Prostate gland (tissue), 2 donors: Measurements from ENCODE around the gene OR2S2. TPM values are rescaled to one million over a fixed set of nuclear protein-coding genes. Genes with fewer than 3 reads are reported as not detected.
A peak's percentile ranks its signal among the peaks of the same experiment; 100 is the strongest.

Experiments
- DNase-seq: peaks from one replicate; pipeline ENCODE4 v3.0.0-alpha.2; 2019; ENCODE audit warnings: low spot score
- H3K27ac ChIP-seq, 2 donors: fragments of 200-600 bp; sonication (generic); 2 replicates each; pipeline ENCODE4 v1.5.1; 2017 to 2019
- H3K27me3 ChIP-seq: fragments of 200-600 bp; sonication (generic); replicated peaks from 2 replicates; pipeline ENCODE4 v1.5.1; 2019; ENCODE audit not compliant: insufficient read depth
- H3K36me3 ChIP-seq, 2 donors: fragments of 200-600 bp; sonication (generic); 1 replicate in 1 of 2; 2 replicates in 1 of 2; pipeline versions ENCODE4 v1.5.1 to v1.8.1; 2017 to 2019
- H3K4me1 ChIP-seq: fragments of 200-600 bp; sonication (generic); replicated peaks from 2 replicates; pipeline ENCODE4 v1.5.1; 2019
- H3K4me3 ChIP-seq, 2 donors: fragments of 200-600 bp; sonication (generic); 2 replicates each; pipeline ENCODE4 v1.5.1; 2017 to 2019
- H3K9me3 ChIP-seq: fragments of 200-600 bp; sonication (generic); 2 replicates; pipeline ENCODE4 v1.5.1; 2017
- POLR2A ChIP-seq: fragments of 450-650 bp; IDR thresholded peaks from one replicate; pipeline ENCODE4 v1.6.1; 2016; ENCODE audit warnings: antibody characterized with exemption, mild to moderate bottlenecking
- POLR2AphosphoS5 ChIP-seq: sonication (generic); formaldehyde crosslinking; IDR thresholded peaks from one replicate; pipeline ENCODE4 v1.6.1; 2017; ENCODE audit warnings: antibody characterized with exemption
- WGBS: methylation state at CpG from one replicate; pipeline ENCODE4 v1.1.5; 2018; 5-methylcytosine and 5-hydroxymethylcytosine counted together
- intact Hi-C: fragments of 100-400 bp; cut with DNase I; formaldehyde crosslinking; loops from one replicate; pipeline ENCODE4 v1.14.2; 2022
- total RNA-seq, 2 donors: library from RNA; depleted of rRNA; stranded (reverse); fragments of >200 nt; gene quantifications; one replicate each; pipeline ENCODE4 v1.1.0, GENCODE V29; 2016
- TF ChIP-seq, protein P1 (sequence below), 4 experiments: fragments of 200-600 bp in 2 of 4; fragments of 450-650 bp in 2 of 4; sonication (generic) in 2 of 4; IDR thresholded peaks; 1 replicate in 3 of 4; 2 replicates in 1 of 4; pipeline ENCODE4 v1.5.1; 2016 to 2019; ENCODE audit warnings: antibody characterized with exemption in 4 of 4, mild to moderate bottlenecking in 2 of 4, moderate library complexity in 2 of 4

OR2S2 gene
- total RNA-seq, 2 donors from 2014 or later, result not detected

DNA sequence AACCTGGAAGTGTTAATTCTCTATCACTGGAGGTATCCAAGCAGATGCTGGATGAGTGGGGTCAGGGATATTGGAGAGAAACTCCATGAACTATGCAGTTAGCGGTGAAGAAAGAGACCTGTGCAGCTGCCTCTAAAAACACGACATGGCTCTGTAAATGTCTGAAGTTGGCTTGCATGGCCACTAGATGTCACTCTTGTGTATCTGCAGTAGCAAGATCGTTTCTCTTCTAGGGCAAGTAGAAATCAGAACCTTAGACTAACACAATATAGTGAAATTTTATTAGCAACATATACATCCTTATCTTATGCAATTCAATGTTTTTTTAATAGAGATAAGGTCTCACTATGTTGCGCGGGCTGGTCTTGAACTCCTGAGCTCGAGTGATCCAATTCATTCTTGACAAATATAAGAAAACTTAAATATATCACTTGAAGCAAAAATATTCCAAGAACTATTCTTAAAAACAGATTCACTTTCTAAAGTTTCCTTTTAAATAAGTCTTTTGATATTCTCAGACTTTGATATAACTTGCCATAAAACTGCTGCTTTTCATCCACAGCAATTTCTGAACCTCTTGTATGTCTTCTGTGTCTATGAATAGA lies 2.9 kb downstream of the OR2S2 start:
- WGBS, result 5% methylated on average over 6 of the region's 6 CpGs
- Histone ChIP-seq H3K27me3 (no peaks in the 10 kb centered on the region), H3K4me3 (no peak overlapping the region), H3K4me1 (no peaks in the 10 kb centered on the region), H3K36me3 (no peaks in the 10 kb centered on the region), H3K9me3 (no peaks in the 10 kb centered on the region), H3K27ac (no peak overlapping the region)
- peak; percentile 60 for DNase-seq
- TF ChIP-seq POLR2AphosphoS5 (peak; percentile 17), POLR2A (no peak)
- TF ChIP-seq, protein P1, sequence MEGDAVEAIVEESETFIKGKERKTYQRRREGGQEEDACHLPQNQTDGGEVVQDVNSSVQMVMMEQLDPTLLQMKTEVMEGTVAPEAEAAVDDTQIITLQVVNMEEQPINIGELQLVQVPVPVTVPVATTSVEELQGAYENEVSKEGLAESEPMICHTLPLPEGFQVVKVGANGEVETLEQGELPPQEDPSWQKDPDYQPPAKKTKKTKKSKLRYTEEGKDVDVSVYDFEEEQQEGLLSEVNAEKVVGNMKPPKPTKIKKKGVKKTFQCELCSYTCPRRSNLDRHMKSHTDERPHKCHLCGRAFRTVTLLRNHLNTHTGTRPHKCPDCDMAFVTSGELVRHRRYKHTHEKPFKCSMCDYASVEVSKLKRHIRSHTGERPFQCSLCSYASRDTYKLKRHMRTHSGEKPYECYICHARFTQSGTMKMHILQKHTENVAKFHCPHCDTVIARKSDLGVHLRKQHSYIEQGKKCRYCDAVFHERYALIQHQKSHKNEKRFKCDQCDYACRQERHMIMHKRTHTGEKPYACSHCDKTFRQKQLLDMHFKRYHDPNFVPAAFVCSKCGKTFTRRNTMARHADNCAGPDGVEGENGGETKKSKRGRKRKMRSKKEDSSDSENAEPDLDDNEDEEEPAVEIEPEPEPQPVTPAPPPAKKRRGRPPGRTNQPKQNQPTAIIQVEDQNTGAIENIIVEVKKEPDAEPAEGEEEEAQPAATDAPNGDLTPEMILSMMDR (IDR thresholded peaks at IDR 0.05), result peak in 3 of 4 experiments; percentile 76 to 84 (median 80)
- intact Hi-C loops, result loop anchor here (5.0 kb wide), 1 partner anchor 67 kb away; no protein-coding TSS in a partner anchor

DNA sequence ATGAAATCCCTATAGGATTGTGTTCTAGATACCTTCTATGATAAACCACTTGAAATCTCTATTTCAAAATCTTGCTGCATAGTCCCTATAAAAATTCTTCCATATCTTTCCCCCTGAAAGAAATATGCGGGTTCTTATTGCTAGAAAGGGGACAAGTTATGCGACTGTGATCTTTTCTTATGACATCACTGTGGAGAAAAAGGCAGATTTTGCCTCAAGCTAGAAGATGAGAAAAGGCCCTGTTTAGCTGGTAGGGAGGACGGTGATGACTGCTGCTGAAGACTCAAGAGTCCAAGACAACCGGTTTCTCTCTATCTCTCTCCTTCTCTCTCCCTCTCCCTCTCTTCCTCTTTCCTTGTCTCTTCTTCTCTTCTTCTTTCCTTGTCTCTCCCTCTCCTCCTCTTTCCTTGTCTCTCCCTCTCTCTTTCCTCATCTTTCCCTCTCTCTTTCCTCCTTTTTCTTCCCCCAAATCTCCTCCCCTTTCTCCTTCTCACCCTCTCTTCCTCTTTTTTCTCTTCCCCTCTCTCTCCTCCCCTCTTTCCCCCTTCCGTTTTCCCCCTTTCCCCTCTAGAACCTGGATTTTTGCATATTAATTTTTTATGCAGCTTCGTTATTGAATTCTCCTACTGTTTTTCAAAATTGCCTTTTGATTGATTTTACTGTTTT lies 5.3 kb downstream of the OR2S2 start:
- H3K27ac ChIP-seq, result no peak overlapping the region
- intact Hi-C loops, result no loop called here
- no peaks in the 10 kb centered on the region for H3K36me3 ChIP-seq
- DNase-seq, result no peak
- no peaks in the 10 kb centered on the region for H3K27me3 ChIP-seq
- TF ChIP-seq POLR2A (no peak), POLR2AphosphoS5 (no peak)
- TF ChIP-seq, protein P1 (IDR thresholded peaks at IDR 0.05), result no peak
- H3K9me3 ChIP-seq, result no peaks in the 10 kb centered on the region
- WGBS, result 71% methylated on average over 6 of the region's 6 CpGs
- H3K4me3 ChIP-seq, result no peak overlapping the region
- no peaks in the 10 kb centered on the region for H3K4me1 ChIP-seq

DNA sequence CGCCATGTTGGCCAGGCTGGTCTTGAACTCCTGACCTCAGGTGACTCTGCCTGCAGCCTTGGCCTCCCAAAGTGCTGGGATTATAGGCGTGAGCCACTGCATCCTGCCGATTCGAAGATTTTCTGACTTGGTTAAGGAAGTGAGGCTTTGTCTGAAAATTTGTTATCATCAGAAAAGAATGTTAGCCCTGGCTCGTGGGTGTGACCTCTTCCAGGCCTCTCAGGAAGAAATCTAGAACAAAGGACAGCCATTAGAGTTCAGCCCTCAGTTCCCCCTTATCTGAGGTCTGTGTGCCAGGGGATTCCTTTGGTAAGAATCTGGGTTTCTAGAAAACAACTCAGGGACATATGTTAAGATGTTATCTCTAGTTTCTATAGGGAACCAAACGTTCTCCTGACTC lies 6.2 kb downstream of the OR2S2 start:
- intact Hi-C loops, result no loop called here
- TF ChIP-seq, protein P1 (IDR thresholded peaks at IDR 0.05), result no peak
- TF ChIP-seq POLR2AphosphoS5, result no peak
- no peak for TF ChIP-seq POLR2A
- Histone ChIP-seq H3K4me3 (no peak overlapping the region), H3K4me1 (no peaks in the 10 kb centered on the region), H3K36me3 (no peaks in the 10 kb centered on the region), H3K27ac (no peak overlapping the region), H3K9me3 (no peaks in the 10 kb centered on the region), H3K27me3 (no peaks in the 10 kb centered on the region)
- 64% methylated on average over 6 of the region's 6 CpGs for WGBS
- DNase-seq, result no peak

DNA sequence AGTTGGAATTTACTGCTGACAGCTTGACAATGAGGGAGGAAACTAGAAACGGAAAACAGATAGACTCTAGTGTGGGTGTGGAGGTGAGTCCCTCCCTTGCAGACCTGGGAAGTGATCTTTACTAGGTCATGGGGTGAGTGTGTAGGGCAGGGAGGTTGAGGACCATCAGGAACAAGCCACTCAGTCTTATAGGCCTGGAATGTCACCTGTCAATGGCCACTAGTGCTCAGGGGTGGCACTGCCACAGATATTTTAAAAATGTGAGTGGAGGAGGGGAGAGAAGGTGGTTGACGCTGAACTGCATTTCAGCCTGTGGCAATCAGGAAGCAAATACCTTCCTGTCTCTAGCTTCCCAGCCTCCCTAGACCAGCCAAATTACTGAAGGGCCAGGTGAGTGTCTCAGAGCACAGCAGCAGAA lies 9.0 kb downstream of the OR2S2 start:
- 53% methylated on average over 2 of the region's 2 CpGs for WGBS
- no peak overlapping the region for H3K27ac ChIP-seq
- TF ChIP-seq POLR2A, result no peak
- no peaks in the 10 kb centered on the region for H3K36me3 ChIP-seq
- H3K4me3 ChIP-seq, result no peak overlapping the region
- no peaks in the 10 kb centered on the region for H3K27me3 ChIP-seq
- no peaks in the 10 kb centered on the region for H3K9me3 ChIP-seq
- H3K4me1 ChIP-seq, result no peaks in the 10 kb centered on the region
- intact Hi-C loops, result loop anchor here (10.0 kb wide), 1 partner anchor 216 kb away; the partner anchor contains the start of gene CCIN
- no peak for DNase-seq

DNA sequence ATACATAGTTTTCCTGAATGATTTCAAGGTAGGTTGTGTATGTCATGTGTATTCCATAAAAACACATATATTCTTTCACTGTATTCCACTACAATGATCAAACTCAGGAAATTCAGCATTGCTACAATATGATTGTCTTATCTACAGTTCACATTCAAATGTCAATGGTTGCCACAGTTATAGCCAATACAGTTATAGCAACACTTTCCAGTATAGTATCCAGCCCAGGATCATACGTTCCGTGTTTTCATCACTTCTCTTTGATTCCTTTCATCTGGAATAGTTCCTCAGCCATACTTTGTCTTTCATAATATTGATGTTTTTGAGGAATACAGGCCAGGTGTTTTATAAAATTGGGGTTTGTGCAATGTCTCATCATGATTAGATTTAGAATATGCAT lies 9.5 kb downstream of the OR2S2 start:
- intact Hi-C loops, result loop anchor here (10.0 kb wide), 1 partner anchor 216 kb away; the partner anchor contains the start of gene CCIN
- Histone ChIP-seq H3K36me3 (no peaks in the 10 kb centered on the region), H3K4me3 (no peak overlapping the region), H3K4me1 (no peaks in the 10 kb centered on the region), H3K9me3 (no peaks in the 10 kb centered on the region), H3K27me3 (no peaks in the 10 kb centered on the region), H3K27ac (no peak overlapping the region)
- 64% methylated on average over 2 of the region's 2 CpGs for WGBS
- no peak for DNase-seq
- TF ChIP-seq POLR2A (no peak), POLR2AphosphoS5 (no peak)
- TF ChIP-seq, protein P1 (IDR thresholded peaks at IDR 0.05), result no peak
